Stimulated activated CD4-positive, alpha-beta T cell treated with anti-CD3 and anti-CD28 coated beads, Interleukin-1b, Interleukin-23, amount 100 ng/mL, for 4 hours (primary cell): ENCODE results near the gene COG5.

Source experiments
- DNase-seq, 2 donors: peaks; one replicate each; pipeline ENCODE4 v3.0.0-alpha.2; 2020; ENCODE audit warnings: low read depth in 2 of 2

Gene COG5

DNA sequence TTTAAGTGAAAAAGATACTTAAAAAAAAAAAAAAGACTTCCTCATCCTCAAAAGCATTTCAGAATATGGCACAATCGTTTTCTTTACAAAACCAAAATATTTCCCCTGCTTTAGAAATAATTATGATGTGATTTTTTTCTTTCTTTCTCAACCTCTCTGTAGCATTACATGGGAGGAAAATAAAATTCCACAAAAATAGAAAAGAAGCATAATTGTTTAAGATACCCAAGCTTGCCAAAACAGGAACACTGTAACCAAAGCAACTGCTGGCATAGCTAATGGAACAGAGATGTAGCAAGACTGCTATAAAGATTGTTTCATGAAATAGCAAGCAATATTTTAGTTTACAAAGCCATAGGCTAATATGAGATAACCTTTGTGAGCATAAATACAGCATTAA, 169.4 kb downstream of the COG5 start:
- no peak for DNase-seq

DNA sequence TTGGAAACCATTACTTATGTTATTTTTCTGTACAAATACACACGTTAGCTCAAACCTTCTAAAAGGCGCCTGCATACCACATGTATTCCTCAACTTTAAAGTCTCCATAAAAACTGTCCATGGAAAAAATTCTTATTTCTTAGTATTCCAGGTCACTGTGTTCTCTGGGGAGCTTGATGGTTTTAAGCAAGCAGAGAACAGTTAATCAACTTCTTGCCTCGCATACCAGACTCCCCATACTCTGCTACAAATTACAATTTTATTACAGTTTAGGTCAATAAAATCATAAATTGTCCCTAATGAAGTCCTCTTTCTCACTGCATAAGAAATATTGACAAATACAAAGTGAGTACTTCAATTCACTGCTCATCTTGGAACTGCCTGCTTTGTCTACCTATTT, 170.9 kb downstream of the COG5 start:
- DNase-seq, result no peak

DNA sequence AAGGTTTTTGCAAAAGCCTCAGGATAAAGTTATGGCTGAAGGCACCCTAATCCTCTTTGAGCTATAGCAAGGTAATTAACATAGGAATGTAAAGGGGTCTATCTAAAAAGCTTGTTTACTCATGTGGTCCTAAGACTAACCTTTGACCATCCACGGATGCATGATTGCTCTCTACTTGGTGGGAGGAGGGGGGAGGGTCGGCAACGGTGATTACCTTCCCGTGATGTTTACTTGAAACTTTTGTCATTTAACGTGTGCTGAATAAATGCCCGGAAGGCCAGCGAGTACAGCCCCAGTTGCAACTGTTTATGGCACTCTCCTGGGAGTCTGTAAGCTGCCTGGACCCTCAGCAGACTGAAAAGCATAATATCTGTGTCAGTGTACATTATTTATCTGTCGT, 172.8 kb downstream of the COG5 start:
- no peak for DNase-seq

DNA sequence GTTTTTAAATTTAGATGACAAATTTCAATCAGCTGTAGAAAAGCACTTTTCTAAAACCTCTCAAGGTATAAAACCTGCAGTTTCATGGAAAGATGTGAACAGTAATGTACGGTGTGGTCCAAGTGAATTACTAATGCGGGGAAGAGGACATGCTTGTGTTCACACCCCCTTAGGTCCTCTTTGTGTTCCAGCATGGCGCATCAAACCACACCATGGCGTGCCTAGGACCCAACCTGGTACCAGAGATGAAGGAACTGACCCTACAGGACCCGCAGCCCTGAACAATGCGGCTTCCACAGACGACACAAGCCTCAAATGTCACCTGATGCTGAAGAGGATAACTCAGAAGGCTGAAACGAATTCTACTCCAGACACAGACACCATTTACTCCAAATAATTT, 175.1 kb downstream of the COG5 start:
- no peak for DNase-seq

DNA sequence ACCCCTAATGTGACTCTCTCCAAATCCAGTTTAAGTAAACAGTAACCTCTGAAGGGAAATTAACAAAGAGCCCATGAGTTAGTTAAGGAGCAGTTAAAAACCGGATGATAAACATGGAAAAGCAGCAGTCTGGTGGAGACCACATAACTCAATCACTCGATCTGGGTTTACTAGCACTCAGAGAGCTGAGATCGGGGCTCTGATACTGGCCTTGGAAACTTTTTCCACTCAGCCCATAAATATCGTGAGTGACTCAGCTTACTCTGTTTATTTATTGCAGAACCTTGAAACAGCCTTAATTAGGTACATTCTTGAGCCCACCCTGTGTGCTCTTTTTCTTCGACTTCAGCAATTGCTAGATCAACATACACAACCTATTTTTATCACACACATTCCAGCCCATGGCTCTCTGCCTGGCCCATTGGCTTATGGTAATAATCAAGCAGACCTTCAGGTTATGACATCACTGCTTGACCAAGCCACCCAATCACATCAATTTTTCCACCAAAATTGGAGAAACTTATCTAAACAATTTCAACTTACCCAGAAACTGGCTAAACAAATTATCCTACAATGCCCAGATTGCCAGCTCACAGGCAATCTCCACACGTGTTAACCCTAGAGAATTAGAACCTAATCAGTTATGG, 176.0 kb downstream of the COG5 start:
- no peak for DNase-seq

DNA sequence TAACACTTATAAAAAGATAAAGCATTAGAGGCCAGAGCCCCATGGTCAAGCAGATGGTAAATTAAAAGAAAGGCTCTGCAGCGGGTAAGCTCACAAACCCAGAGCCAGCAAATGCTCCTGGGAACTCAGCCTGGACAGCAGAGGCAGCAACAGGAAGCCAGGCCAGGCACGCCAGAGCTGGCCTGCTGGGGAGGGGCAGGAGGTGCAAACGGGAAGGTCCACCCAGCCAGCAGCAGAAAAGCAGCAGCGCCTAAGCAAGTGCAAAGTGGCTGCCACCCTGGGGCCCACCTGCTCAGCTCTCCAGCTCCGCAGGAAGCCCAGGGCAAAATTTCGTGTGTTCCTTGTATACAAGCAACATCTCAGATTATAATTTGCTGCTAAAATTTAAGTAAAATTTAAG, 176.6 kb downstream of the COG5 start:
- no peak for DNase-seq

DNA sequence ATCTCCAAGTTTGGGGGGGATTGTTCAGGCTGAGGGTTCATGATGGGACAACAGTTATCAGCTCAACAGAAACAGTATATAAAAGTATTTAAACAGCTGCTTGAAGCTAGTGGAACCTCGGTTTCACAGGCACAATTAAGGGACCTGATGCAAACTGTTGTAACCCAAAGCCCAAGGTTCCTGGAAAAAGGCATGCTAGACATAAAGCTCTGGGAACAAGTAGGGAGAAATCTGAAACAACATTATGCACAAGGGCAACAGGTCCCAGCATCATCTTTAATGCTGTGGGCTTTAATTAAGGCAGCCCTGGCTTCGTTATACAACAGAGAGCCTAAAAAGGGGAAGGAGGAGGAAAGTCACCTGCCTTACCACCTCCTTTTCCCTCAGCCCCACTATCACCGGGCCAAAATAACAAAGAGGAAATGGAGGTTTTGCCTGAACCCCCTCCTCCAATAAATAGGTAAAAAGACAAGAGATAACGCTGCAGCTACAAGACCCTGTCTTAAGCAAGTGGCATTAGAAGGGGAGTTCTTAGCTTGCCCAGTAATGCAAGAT, 177.1 kb downstream of the COG5 start:
- DNase-seq, result no peak

DNA sequence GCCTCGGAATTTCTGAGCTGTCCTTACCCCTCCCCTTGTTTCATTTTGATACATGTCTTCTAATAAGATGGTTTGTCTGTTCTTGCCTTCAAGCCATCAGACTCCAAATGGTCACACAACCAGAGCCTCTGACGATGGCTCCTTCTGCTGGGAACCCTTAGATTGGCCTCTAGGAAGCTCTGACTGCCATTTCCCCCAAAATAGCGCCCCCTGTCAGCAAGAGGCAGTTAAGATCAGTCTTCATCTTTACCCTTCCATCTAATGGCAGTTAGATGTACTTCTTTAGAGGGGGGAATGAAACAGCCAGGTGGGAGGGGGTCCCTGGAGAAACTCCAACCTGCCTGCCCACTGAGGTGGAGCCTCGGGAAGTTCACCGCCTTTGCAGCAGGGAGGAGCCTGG, 179.7 kb downstream of the COG5 start:
- no peak for DNase-seq

DNA sequence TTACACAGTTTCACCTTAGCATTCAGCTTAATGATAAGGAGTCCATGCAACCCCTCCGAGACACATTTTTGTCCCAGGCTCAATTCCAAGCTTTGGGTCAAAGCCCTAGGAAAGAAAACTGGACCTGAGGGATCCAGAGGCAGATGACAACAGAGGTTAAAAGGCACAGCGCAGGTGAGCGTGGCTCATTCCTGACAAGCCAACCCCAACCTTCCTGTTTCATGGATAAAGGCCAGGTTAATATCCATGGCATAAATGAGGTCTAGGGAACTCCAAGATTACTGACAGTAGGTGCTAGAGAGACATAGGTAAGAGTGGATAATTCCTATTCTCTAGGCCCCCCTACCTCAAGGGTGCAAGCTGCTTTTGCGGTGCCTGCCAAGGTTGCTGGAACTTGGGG, 180.5 kb downstream of the COG5 start:
- DNase-seq, result no peak

DNA sequence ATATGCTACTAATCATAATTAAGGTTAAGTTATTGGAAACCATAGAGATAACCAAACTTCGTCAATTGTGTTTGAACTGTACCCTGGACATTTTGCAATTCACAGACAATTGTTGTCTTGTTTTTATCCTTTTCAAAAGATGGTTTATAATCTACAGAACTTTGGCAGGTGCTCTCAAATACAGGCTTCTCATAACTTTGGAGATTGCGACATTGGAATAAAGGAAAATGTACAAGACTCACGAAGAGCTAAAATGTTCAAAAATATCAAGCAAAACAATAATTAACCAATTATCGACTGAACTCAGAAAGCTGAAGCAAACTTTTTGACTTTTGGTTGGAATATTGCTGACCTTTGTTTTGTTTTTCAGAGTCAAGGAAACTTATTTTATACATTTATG, 182.3 kb downstream of the COG5 start:
- no peak for DNase-seq

DNA sequence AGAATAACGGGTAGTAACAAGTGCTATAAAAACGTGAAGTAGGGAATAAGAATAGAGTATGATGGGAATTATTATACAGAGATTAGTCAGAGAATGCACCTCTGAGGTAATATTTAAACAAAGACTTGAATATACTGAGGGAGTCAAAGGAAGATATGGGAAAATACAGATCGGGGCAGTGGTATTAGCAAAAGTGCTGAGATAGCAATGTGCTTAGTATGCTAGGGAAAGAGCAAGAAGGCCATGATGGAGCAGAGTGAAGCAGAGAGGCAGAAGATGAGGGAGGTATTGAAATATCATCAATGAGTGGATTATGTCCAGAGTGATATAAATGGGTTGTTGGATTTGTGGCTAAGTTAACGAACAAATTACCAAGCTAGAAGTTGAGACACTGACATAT, 190.4 kb downstream of the COG5 start:
- no peak for DNase-seq

DNA sequence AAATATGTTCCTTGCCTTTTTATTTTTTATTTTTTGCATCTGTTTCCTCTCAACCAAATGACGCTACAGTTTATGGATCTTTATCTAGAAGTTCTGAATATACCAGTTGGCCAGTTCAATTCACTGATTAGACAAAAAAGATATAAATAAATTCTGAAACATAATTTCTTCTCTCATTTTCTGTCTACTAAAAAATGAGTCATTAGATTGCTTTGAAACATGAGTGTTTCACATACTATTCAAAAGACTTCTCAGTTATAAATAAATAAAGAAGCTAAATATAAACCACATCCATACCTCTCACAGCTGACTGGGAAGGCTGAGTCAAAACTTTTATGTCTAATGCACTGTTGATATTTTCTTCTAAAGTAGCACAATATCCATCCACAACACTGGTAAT, 191.4 kb downstream of the COG5 start:
- no peak for DNase-seq

DNA sequence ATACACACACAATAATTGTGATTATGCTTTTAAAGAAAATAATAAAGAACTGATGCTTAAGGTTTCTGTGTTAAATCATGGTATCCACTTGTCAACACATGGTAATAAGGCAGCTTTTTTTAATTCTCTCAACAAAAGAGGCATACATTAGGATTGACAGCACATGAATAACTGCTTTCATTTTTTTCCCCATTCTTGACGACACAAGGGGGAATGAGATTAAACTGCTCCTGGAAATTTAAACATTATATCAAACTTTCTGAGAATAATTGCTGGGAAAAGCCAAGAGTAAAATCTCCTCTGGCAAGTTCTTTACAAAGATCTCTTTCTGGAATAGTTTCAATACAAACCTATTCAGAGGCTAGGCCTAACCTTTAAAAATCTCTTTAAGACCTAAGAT, 192.9 kb downstream of the COG5 start:
- no peak for DNase-seq

DNA sequence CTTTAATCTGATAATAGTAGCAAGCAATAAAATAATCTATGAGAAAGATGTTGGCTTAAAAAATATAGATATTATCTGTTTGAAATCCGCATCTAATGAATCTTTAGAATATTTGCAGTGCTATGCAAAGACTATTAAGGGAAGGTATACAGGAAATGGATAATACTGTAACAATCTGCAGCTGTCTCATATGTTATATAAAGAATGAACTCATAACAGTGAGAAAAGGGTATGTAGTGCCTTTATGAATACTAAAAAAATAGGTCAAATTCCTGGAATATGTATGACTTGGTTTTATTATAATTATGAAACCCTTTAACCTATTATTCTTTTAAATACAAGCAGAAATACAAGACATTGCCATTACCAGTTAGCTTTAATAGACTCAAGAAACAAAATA, 198.9 kb downstream of the COG5 start:
- no peak for DNase-seq

DNA sequence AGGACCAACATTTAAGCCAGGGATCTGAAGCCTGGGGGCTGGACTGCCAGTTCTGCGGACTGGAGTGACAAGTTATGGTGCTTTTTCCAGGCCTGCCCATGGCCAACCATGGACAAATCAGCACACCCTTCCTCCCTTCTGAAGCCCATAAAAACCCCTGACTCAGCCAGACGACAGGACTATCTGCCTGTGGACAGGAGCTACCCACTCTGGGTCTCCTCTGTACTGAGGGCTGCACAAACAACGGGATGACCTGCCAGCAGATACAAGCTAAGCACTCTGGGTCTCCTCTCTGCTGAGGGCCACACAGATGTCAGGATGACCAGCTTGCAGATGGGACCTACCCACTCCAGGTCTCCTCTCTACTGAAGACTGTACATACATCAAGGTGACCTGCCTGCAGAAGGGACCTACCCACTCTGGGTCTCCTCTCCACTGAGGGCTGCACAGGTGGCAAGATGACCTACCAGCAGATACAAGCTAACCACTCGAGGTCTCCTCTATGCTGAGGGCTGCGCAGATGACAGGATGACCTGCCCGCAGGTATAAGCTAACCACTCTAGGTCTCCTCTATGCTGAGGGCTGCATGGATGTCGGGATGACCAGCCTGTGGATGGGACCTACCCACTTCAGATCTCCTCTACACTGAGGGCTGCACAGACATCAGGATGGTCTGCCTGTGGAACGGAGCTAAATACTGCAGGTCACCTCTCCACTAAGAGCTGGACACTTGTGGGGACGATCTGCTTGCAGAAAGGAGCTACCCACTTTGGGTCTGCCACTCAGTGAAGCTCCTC, 204.0 kb downstream of the COG5 start:
- no peak for DNase-seq

DNA sequence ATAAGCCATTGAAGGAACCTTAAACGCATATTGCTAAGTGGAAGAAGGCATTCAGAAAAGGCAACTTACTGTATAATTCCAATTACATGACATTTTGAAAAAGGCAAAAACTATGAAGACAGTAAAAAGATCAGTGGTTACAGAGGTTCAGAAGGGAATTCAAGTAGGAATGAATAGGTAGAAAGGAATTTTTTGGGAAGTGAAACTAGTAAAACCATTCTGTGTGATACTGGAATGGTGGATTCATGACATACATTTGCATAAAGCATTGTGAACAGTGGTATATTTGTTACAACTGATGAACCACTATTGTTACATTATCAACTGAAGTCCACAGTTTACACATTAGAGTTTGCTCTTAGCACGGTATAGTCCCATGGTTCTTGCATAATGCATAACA, 208.1 kb downstream of the COG5 start:
- no peak for DNase-seq

DNA sequence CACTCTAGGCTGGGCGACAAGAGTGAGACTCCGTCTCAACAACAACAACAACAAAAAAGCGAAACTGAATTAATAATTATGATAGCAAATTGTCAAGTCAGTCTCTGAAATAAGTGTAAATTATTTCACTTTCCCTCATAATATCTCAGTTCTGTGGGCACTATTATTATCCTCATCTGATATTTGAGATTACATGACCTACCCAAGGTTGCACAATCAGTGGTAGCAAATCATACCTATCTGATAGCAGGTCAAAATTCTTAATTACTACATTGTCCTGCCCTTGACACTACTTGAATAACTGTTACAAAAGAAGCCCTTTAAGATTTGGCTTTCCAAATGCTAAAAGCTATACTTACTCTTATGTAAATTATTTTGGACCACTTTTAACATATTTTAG, 209.1 kb downstream of the COG5 start:
- DNase-seq, result no peak

DNA sequence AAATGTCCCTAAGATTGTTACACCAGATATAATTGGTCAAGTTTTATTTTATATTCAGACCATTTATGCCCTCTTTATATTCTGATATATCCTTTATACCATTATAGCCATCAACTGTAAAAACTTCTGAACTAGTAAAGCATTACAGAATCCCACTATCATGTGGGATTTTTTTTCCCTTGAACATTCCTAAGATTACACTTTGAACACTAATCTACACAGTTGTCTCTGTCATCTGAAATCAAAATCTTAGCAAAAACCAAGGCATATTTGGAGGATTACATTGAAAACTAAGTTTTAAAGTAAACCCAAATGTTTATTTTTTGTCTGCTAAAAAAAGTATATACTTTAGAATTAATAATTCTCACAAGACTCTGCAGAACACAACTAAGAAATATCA, 210.0 kb downstream of the COG5 start:
- no peak for DNase-seq

DNA sequence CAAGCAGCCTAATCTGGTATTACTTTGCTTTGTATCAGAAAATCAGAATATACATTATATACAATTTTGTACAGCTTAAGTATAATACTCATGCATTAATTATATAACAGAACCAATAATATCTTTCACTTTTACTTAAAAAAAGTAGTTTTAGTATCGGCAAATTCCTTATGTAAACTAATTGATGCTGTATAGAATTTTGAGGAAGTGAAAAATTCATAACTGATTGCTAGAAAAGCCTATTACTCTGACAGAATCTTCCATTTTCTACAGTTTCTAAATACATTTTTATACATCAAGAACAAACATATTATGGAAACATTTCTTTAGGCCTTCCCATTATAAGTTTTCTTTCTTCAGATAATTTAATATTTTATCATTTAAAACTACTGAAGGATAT, 217.8 kb downstream of the COG5 start:
- no peak for DNase-seq

DNA sequence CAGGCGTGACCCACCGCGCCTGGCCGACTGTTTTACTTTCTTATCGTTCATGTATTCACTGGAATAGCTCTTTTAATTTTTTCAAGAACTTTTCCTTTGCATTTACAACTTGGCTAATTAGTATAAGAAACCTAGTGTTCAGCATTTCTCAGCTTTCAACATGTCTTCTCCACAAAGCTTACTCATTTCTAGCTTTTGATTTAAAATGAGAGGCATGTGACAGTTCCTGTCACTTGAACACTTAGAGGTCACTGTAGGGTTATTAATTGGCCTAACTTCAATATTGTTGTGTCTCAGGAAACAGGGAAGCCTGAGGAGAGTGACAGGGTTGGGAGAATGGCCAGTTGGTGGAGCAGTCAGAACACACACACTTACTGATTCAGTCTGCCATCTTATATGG, 218.9 kb downstream of the COG5 start:
- no peak for DNase-seq

DNA sequence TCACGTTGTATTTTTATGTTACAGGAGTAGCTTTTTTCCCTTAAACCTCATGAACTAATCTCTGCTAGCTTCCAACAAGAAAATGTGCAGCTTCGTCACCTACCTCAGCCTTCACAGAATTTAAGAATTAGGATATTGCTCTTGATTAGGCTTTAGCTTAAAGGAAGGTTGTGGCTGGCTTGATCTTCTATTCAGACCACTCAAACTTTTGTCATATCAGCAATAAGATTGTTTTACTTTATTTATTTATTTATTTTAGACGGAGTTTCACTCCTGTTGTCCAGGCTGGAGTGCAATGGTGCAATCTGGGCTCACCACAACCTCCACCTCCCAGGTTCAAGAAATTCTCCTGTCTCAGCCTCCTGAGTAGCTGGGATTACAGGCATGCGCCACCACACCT, 219.4 kb downstream of the COG5 start:
- DNase-seq, result no peak

DNA sequence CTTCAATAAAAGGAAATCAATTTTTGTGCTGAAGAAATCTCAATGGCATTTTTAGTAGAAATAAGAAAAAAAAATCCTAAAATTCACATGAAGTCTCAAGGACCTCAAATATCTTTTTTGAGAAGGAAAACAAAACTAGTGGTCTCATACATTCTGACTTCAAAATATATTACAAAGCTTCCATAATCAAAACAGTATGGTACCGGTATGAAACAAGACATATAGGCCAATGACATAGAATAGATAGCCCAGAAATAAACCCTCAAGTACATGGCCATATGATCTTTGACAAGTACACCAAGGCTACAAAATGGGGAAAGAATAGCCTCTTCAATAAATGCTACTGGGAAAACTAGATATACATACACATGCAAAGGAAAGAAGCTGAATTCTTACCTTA, 225.6 kb downstream of the COG5 start:
- no peak for DNase-seq

DNA sequence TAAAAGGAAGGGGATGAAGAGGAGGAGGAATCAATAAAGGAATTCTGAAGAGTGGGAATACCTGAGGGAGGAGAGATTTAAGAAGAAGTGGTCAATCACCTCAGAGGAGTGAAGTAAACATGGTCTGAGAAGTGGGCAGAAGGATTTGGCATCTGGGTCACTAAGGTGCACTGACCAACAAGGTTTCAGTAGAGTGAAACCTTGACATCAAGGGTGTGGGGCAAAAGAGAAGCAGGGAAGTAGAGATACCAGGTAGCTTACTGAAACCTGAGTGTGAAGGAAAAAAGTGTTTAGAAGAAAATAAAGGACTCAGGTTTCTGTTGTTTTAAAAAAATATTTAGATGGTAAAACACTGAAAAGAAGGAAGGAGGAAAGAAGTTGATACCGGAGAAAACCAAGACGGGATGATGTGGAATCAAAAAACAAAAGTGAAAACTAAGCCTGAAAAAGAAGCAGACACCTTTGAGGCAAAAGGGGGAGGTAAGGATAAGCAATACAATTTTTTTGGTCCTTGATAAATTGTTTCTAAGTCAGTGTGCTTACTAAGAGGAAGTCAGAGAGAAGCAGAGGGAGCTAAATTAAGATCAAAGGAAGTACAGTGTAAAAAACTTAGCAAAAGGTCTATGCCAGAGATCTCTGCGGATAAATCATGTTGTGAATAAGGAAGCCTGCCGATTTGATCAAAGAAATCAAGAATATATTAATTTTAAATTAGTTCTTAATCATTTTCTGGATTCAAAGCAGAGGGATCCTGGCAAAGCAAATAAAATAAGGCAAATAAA, 231.0 kb downstream of the COG5 start:
- no peak for DNase-seq
